Medulla oblongata (tissue), 1 donor: ENCODE results near the gene GLCE.
A peak's percentile ranks its signal among the peaks of the same experiment; 100 is the strongest.
"Not testable (repeated sequence)": the region's sequence is repeated elsewhere in the genome, so short reads cannot be mapped to it uniquely, and the experiment has no call there.

ENCODE experiments used
- DNase-seq: peaks from one replicate; pipeline ENCODE4 v3.0.0-alpha.2; 2015; ENCODE audit errors: extremely low spot score

GLCE gene

DNA sequence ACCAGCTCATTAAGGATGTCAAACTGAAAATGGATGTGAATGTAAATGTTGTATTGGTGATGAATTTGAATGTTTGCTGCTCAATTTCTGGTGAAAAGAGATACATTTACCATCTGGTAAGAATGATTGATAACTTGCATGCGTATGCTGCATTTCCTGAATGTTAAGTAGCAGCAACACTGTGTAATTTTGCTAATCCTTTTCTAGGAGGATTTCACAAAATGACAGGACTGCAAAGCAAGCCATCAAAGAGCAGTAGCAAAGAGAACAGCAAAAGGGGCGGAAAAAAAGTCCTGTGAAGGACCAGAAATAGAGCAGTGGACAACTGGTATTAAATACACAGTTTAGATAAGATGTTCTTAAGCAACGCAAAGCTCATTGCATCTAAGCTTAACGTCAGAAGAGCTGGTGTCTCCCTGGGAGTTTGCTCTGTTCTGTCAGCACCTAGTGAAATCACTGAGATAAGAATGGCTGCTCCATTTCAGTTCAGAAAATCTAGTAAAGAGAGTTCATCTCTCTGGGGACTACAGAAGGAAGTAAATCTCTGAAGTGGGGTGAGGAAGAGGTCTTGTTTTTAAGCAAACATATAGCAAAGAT is 114.7 kb downstream of the GLCE start:
- no peak for DNase-seq

DNA sequence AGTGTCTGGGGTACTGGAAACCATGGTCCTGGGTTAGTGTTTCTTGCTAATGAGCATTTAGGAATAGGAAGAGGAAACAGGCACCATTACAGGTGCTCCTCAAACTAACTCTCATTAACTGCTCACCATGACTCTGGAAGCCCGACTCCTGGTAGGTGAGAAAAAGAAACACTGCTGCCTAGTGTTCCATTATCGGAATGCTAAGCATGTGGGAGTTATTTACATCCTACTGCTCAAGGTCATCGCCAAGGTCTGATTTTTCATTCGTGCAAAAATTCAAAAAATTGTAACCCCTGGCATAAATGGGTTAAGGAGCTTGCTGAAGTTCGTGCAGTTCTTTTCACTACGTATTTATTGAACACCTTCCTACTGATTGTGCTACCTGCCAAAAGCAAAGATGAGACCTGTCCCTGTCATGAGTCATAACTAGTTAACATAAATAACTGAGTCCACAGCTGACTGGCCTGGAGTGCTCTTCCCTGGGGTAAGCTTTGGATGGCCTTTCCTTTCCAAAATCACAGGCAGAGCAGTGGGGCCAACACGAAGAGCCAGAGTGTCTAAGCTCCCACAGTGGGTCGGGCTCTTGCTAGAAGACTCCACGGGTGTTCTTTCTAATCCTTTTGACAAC is 115.6 kb downstream of the GLCE start:
- no peak for DNase-seq

DNA sequence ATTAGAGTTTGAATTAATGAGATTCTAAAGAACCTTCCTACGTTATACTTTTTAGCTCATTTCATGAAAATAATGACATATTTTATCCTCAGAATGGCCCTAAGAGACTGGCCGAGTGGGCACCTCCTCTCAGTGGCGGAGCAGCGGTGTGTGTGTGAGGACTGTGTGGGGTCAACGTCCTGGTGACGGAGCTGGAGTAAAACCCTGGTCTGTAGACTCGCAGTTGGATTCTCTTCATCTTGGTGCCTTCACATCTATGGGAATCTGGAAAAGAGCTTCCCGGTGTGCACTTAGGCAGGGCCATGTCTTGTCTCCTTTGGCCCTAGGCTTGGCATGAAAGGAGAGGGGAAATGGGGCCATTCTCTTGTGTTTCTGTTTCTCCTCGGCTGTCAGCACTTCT is 116.9 kb downstream of the GLCE start:
- DNase-seq, result no peak

DNA sequence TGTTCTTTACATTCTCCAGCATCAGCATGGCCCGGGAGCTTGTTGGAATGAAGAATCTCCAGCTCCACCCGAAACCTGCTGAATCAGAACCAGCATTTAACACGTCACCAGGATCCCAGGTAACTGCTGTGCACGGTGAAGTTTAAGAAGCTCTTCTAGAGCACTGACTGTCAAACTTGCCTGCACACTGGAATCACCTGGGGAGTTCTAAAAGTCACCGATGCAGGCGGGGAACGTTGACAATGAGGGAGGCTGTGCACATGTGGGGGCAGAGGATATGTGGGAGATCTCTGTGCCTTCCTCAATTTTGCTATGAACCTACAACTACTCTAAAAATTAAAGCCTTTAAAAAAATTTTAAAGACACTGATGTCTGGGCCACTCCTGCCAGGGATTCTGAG is 119.2 kb downstream of the GLCE start:
- no peak for DNase-seq

DNA sequence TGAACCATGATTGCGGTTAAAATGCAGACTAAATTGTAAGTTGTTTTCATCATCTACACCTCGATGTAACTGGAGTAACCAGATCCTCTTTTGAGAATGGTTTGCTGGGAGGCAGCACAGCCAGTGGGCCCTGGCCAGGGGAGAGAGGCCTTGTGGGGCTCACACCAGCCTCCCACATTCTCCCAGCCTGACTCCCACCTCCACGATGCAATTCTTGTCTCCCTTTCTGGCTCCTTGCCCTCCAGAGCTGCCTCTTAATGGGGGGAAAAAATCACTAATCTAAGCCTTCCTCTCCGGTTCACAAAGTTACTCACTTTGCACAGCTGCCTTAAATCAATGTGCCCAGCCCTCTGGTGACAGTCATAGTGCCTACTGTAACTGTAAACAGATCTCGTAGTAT is 120.3 kb downstream of the GLCE start:
- DNase-seq, result no peak

DNA sequence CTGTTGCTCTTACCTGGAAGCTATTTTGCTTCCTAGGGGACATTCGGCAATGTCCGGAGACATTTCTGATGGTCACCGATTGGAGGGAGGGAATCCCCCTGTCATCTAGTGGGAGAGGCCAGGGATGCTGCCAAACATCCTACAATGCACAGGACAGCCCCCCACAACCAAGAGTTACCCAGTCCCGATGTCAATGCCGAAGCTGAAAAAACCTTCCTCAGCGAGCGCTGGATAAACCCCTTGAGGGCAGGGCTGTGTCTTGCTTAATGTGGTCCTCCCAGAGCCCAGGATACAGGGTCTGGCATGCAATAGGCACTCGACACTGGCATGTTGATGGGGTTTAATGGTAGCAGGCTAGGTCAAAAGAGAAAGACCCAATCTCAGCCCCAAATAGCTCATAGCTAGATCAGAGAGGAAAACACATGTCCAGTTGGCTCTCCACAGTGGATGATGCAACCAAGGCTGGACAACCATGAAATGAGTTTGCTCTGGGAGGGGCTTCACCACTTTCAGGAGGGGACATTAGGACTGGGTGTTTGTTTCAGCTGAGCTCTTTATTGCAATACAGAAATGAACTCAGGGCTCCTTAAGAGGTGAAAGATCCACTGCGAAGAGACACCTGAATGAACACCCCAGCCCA is 121.8 kb downstream of the GLCE start:
- no peak for DNase-seq

DNA sequence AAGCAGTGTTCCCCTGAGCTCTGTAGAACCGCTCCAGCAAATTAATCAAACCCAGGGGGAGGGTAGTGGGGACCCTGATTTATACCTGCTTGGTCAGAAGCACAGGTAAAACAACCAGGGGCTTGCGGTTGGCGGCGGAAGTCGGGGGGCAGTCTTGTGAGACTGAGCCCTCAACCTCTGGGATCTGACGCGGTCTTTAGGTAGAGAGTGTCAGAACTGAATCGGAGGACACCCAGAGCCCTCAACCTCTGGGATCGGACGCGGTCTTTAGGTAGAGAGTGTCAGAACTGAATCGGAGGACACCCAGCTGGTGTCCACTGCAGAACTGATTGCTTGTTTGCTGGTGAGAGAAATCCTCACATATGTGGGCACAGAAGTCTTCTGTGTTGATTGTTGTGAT is 125.4 kb downstream of the GLCE start:
- no peak for DNase-seq

DNA sequence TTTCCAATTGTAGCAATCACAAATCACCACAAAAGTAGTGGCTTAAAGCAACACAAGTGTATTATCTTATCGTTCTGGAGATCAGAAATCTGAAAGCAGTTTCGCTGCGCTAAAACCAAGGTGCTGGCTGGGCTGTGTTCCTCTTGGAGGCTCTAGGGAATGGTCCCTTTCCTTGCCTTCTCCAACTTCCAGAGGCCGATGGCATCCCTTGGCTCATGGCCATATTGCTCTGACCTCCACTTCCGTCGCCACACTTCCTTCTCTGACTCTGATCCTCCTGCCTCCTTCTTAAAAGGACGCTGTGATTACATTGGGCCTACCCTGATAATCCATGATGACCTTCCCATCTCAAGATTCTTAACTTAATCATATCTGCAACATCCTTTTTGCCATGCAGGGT is 127.6 kb downstream of the GLCE start:
- DNase-seq, result no peak

DNA sequence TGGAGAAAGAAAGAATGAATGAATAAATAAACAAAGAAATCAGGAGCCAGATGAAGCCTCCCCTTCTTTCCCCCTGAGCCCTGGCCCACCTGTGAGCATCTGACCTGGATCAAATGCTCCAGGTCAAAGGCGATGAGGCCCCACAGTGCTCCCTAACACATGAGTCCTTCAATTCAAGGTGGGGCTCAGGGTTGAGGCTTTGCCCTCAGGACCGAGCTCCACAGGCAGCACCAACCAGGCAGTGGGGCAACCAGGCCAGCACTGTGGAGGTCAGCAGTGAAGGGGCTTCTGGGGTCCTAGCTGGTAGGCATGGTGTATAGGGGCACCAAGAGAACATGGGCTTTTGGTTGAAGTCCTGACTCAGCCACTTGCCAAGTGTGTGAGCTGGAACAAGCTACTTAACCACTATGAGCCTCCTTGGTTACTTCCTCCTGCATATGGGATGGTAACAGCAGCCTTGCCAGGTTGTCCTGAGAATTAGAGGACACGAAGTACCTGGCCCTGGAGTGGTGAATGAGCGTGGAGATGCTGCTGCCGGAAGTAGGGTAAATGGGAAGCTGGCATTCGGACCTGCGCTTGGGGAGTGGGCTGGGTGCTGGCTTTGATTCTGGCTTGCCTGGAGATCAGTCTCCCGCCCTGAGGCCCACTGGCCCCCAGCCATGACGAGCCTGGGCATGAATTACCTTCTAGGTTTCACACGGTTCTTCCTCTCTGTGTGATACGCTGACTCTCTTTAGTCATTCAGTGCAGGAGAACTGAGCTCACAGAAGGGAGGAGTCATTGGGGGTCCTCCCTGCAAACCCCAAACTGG is 128.3 kb downstream of the GLCE start:
- DNase-seq, result no peak

DNA sequence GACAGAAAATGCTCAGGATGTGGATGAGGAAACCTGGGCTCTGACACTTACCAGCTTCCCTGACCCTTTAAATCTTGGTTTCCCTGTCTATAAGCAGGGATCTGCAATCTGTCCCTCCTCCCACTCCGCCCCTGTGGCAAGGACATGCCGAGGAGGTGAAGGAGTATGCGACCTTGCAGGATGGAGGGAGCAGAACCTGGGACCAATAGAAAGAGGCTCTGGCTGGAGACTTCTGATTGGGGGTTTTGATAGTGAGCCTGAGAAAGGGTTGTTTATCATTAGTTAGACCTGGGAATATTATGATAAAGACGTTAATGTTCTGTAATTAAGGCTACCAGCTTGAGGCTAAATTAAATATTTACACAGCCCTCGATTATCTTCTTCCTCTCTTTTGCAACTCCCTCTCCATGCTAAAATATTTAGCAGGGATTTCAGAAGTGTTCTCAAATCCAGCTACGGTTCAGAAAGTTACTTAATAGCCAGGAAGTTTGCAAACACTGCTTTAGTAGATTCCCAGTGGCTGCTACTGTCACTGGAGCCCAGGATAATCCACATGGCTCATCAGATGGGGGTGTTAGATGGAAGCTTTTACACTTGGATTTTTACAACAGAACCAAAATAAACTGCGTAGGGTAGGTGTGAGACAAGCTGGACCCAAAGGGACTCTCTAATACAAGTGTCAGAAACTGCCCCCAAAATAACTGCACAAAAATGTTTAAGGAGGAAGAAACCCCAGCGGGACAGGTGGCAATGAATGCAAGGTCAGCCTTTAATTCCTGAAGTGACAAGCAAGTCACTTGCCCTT is 129.1 kb downstream of the GLCE start:
- no peak for DNase-seq

DNA sequence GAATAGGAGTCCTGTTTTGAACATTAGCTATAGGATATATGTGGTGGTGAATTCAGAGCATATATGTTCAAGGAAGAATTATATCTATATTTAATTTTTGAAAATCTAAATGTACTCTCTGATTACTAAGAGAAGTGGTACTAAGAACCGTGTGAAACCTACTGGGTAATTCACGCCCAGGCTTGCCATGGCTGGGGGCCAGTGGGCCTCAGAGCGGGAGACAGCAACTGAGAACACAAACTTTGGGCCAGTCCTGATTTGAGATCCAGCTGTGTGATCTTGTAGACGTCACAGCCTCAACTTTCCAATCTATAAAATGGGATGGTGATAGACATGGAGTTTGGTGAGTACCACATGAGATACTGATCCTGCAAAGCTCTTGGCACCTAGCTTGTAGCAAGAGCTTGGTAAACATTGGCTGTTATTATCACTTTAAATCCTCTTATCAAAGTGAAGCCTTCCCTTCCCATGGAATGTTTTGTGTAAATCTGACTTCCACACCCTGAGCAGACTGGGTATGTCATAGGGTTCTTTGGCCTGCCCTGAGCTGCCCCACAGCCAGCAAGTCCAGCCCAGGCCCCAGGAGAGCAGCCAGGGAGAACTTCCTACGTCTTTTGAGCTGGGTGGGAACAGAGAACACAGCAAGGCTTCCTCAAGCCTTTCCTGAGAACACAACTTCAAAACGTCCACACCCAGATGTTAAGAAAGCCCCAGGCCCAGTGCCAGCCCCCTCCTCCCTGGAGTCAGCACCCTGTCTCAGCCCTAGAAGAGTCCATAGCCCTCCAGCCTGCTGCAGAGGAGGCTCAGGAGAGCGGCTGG is 130.1 kb downstream of the GLCE start:
- peak; percentile 6 for DNase-seq

DNA sequence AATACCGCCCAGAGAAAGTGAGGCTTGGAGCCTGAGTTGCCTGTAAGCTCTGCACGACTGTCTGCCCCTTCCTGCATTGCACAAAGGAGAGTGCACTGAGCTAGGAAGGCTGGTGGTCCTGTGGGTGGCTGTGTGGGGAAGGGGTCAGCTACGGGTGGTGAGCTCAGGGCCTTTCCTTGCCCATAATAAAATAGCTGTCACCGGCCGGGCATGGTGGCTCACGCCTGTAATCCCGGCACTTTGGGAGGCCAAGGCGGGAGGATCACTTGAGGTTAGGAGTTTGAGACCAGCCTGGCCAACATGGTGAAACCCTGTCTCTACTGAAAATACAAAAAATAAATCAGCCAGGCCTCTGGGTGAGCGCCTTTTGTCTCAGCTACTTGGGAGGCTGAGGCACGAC is 131.2 kb downstream of the GLCE start:
- not testable (repeated sequence) for DNase-seq

DNA sequence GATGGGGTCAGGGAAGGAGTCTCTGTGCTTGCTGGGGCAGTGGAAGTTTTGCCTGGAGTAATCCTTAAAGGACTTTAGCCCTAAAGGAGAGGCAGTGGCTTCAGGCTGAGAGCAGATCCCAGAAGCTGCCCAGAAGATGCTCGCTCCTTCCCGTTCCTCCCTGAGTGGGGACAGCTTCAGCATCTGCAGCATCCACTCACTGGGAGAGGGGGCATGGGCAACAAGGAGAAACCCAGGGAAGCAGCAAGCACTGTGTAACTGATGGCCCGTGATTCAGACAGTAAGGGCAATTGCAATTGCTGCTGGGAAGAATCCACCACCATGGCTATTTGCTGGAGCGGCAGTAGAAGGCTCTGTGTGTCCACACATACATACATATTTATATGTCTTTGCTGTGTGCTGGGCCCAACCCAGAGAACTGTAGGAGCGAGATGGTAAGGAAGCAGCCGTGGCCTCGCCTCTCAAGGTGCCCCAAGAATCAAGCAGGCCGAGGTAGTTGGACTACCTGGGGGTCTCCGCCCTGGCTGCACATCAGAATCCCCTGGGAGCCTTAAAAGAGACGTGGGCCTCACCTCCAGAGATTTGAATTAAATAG is 132.5 kb downstream of the GLCE start:
- DNase-seq, result no peak

DNA sequence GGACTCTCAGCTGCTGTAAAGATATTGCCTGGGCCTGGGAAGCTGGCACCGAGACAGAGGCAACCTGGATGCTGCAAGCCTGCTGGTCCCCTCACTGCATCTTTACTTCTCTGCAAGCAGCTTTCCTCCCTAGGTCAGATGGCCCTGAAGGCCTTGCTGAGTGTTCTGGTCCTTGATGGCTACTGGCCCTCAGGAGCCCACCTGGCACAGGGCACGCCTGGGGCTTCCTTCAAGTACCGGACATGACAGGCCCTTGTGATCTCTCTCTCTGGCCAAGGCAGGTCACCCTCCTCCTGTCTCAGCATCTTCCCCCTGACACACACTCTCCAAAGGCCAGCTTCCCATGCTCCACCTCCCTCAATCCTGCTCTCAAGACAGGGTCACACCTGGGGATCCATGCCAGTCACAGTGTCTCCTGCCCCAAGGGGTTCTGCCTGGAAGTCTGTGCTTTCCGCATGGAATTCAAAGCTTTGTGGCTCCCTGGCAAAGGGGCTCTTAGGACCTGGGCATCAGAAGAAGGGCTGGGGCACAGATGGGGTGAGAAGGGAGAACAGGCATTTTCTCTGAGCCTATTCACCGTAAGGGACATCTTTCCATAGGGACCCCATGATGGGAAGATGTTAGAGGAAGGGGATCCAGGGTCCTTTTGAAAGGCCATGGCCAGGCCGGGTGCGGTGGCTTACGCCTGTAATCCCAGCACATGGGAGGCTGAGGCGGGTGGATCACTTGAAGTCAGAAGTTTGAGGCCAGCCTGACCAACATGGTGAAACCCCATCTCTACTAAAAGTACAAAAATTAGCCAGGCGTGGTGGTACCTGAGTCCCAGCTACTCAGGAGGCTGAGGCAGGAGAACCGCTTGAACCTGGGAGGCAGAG is 133.5 kb downstream of the GLCE start:
- DNase-seq, result no peak

DNA sequence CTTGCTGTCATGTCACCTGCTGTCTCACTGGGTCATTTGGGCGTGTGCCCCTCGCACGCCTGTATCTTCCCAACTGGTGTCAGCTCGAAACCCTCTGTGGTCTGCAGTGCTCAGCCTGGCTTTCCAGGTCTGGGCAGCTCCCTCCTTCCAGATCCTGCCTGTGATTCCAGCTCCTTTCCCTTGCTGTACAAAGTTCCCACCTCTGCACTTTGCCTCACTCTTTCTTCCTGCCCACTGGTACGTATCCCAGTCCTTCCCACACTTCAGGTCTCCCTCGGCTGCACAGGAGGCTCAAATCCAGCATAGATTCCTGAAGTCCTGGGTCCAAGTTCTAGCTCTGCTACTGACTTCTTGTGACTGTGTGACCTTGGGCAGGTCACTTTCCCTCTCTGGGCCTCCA is 136.2 kb downstream of the GLCE start:
- no peak for DNase-seq

DNA sequence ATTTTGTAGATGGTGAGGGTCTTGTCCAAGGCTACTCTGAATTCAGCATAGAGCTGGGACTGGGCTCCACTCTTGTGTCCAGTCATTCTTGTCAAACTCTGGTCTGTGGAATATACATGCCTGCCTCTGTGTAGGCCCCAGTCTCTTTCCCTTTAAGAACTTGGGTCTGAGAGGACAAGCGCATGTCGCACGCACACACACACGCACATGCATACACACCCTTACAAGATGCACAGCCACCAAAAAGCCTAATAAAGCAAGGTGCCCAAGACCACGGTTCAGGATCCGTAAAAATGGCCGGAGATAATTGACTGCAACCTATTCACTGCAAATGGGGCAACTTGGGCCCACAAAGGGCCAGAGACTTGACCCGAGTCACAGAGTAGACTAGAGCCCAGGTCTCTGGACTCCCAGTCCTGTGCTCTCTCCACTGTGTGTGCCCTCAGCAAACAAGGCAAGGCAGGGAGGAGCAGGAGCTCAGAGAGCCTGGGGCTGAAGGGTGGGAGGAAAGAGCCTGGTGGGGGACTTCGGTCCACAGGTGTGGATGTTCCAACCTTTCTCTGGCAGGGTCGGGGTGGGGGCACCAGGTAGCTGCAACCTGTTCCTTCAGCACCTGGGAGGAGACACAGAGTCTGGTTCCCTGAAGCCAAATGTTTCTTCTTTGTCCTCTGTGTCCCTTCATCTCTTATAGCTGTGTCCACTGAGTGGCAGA is 137.4 kb downstream of the GLCE start:
- no peak for DNase-seq

DNA sequence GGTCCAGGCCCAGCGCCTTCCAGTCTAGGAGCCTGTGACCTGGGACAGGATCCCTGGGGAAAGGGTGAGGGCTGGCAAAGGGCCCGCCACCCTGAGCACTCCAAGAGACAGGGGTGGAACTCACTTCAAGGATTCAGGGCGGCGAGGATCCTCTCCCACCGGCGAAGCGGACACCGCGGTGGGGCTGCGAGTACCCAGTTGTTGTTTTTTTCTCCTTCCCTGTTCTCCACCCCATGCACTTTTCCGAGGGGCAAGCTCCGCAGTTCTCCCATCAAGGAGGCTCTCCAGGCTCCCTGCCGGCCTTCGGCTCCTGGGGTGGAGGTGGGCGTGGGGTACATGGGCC is 137.9 kb downstream of the GLCE start:
- no peak for DNase-seq

DNA sequence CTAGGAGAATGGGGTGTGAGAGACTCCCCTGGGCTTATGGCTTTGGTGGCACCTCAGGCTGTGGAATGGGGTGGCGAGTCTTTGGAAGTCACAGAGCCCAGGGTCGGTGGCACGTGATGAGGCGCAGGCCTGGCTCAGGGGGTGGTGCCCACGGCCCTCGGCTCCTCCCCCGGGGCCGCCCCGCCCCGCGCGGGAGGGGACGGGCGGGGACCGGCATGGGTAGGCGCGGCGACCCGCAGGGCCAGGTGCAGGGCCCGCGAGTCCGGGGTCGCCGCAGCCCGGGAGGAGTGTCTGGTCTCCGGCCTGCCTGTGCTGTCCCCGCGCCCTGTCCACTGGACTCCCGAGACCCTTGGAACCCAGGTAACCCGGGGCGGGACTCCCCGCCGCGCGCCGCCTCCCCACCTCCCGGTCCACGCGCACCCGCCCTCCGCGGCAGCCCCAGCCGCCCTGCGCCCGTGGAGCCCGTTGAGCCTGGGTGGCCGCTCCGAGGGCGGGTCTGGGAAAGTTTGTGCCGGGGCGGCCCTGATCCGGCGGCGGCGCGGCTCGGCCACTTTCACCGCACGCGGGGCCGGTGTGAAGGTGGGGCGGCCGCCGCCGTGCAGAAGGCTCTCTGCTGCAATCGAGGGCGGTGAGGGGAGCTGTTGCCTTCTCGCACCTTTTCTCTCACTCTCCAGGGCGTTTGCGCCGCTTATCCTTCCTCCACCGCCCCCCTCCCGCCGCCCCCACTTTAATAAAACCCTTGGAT is 138.4 kb downstream of the GLCE start, which contains the start of gene PAQR5:
PAQR5 (plus strand) TSS at position 216 of the 745 bp plus-strand sequence. CDS start 61,169 bp downstream, outside the sequence.
- no peak for DNase-seq
